Endothelial cell of umbilical vein (primary cell): Measurements from ENCODE around the gene SCRN1. TPM values are rescaled to one million over a fixed set of nuclear protein-coding genes. Genes with fewer than 3 reads are reported as not detected.

Experiments used
- BruUV-seq: library from RNA; stranded (reverse); fragments of 400-500 nt; replicated peaks from 2 replicates; lab custom pipeline; 2021; lab: Mats Ljungman, UMichigan
- CTCF ChIA-PET: fragments of 300-600, 350-600 bp; sonication (Branson Sonifier 250); formaldehyde crosslinking; loops from one replicate; lab custom pipeline; 2021; ENCODE audit warnings: antibody characterized with exemption, inconsistent platforms; lab: Charles Lee
- POLR2A ChIA-PET: fragments of 300-600, 350-600 bp; sonication (Branson Sonifier 250); formaldehyde crosslinking; loops from one replicate; lab custom pipeline; 2021; ENCODE audit warnings: antibody characterized with exemption, inconsistent platforms; lab: Charles Lee
- DNase-seq: peaks from one replicate; pipeline ENCODE4 v3.0.0-alpha.2; 2011; ENCODE audit warnings: low read depth, low spot score
- FAIRE-seq: peaks from 2 replicates; lab custom pipeline; 2011; peaks lifted over from hg19 to GRCh38; lab: Jason Lieb, UNC
- H2AFZ ChIP-seq: 2 replicates; pipeline ENCODE4 v1.6.0; 2012; ENCODE audit warnings: low read depth, low read length, control low read depth, inconsistent platforms
- H3K27ac ChIP-seq: 2 replicates; pipeline ENCODE4 v1.5.1; 2011; ENCODE audit warnings: low read depth, mild to moderate bottlenecking, control low read depth, low read length, moderate library complexity; ENCODE audit not compliant: insufficient read depth
- H3K27me3 ChIP-seq, 2 experiments: 2 replicates each; pipeline versions ENCODE4 v1.6.0 to v1.6.1; 2011; ENCODE audit warnings: low read length in 2 of 2, mixed read lengths in 1 of 2; ENCODE audit not compliant: control insufficient read depth in 2 of 2, insufficient read depth in 2 of 2
- H3K36me3 ChIP-seq, 2 experiments: 2 replicates in 1 of 2; 3 replicates in 1 of 2; pipeline ENCODE4 v1.5.1; 2011; ENCODE audit warnings: low read length in 2 of 2, mild to moderate bottlenecking in 1 of 2, moderate library complexity in 1 of 2; ENCODE audit not compliant: control insufficient read depth in 2 of 2, insufficient read depth in 2 of 2; ENCODE audit errors: extremely low read depth in 1 of 2
- H3K4me1 ChIP-seq: 3 replicates; pipeline ENCODE4 v1.5.1; 2011; ENCODE audit warnings: mild to moderate bottlenecking, low read length; ENCODE audit not compliant: control insufficient read depth, insufficient read depth; ENCODE audit errors: extremely low read depth
- H3K4me2 ChIP-seq: 2 replicates; pipeline ENCODE4 v1.6.1; 2011; ENCODE audit warnings: low read length, control low read depth, mixed read lengths; ENCODE audit not compliant: insufficient read depth
- H3K4me3 ChIP-seq, 3 experiments: fragments of 200-600 bp in 1 of 3; sonication (generic), shearing (Covaris generic) in 1 of 3; replicated peaks in 1 of 3; 2 replicates each; pipeline ENCODE4 v1.5.1; 2011 to 2016; ENCODE audit warnings: control low read depth in 3 of 3, low read length in 3 of 3, mild to moderate bottlenecking in 2 of 3, inconsistent platforms in 1 of 3, low read depth in 1 of 3, moderate library complexity in 1 of 3; ENCODE audit not compliant: insufficient read depth in 1 of 3
- H3K79me2 ChIP-seq: 2 replicates; pipeline ENCODE4 v1.6.0; 2012; ENCODE audit warnings: low read length, inconsistent platforms; ENCODE audit not compliant: control insufficient read depth, insufficient read depth
- H3K9ac ChIP-seq: replicated peaks from 2 replicates; pipeline ENCODE3; 2011; ENCODE audit warnings: low read length, control low read depth; ENCODE audit not compliant: insufficient read depth; ENCODE audit errors: extremely low read depth
- H3K9me1 ChIP-seq: replicated peaks from 3 replicates; pipeline ENCODE4 v1.6.0; 2011; ENCODE audit warnings: mild to moderate bottlenecking, low read length; ENCODE audit not compliant: control insufficient read depth, insufficient read depth; ENCODE audit errors: extremely low read depth
- H3K9me3 ChIP-seq: replicated peaks from 2 replicates; pipeline ENCODE4 v1.5.1; 2012; ENCODE audit warnings: low read length, inconsistent platforms; ENCODE audit not compliant: control insufficient read depth, insufficient read depth
- H4K20me1 ChIP-seq: replicated peaks from 2 replicates; pipeline ENCODE3; 2011; ENCODE audit warnings: mild to moderate bottlenecking, low read length; ENCODE audit not compliant: control insufficient read depth, insufficient read depth; ENCODE audit errors: extremely low read depth
- CTCF ChIP-seq, 2 donors: IDR thresholded peaks; 1 replicate in 1 of 2; 2 replicates in 1 of 2; pipeline ENCODE4 v1.5.1; 2011; ENCODE audit warnings: low read length in 2 of 2, mild to moderate bottlenecking in 2 of 2, moderate library complexity in 2 of 2, control low read depth in 1 of 2, inconsistent platforms in 1 of 2, low read depth in 1 of 2; ENCODE audit not compliant: insufficient read depth in 1 of 2; ENCODE audit errors: extremely low read depth in 1 of 2
- EZH2 ChIP-seq: IDR thresholded peaks from 2 replicates; pipeline ENCODE4 v1.6.1; 2012; ENCODE audit warnings: borderline replicate concordance, low read depth, mild to moderate bottlenecking, moderate library complexity, low read length, inconsistent platforms; ENCODE audit not compliant: severe bottlenecking
- FOS ChIP-seq: IDR thresholded peaks from 2 replicates; pipeline ENCODE4 v1.6.1; 2011; ENCODE audit warnings: mild to moderate bottlenecking, low read length, moderate library complexity, borderline replicate concordance; ENCODE audit not compliant: insufficient read depth
- GATA2 ChIP-seq: IDR thresholded peaks from 2 replicates; pipeline ENCODE4 v1.7.0; 2011; ENCODE audit warnings: low read depth, mild to moderate bottlenecking, moderate library complexity, mixed read lengths, low read length; ENCODE audit not compliant: insufficient read length, insufficient read depth
- JUN ChIP-seq: IDR thresholded peaks from 2 replicates; pipeline ENCODE4 v1.6.1; 2011; ENCODE audit warnings: borderline replicate concordance, low read depth; ENCODE audit not compliant: insufficient read length, insufficient read depth
- MAX ChIP-seq: IDR thresholded peaks from 2 replicates; pipeline ENCODE4 v1.6.1; 2011; ENCODE audit not compliant: insufficient read depth, insufficient read length
- MYC ChIP-seq: IDR thresholded peaks from one replicate; pipeline ENCODE4 v1.6.1; 2011; ENCODE audit warnings: mild to moderate bottlenecking, low read depth, low read length
- POLR2A ChIP-seq: IDR thresholded peaks from 2 replicates; pipeline ENCODE4 v1.6.1; 2012; ENCODE audit warnings: low read depth, mild to moderate bottlenecking, control low read depth, low read length
- POLR2AphosphoS5 ChIP-seq: IDR thresholded peaks from 2 replicates; pipeline ENCODE4 v1.6.1; 2012; ENCODE audit warnings: low read depth, mild to moderate bottlenecking, control low read depth, low read length, moderate library complexity; ENCODE audit not compliant: insufficient read depth
- dilution Hi-C: fragments of 300-500 bp; cut with MboI; formaldehyde crosslinking; loops from one replicate; pipeline ENCODE4 v1.15.0; 2019; ENCODE audit warnings: low sequenced_read_pairs; ENCODE audit not compliant: extremely low pct_ligation_motif_present
- intact Hi-C: fragments of 100-400 bp; cut with micrococcal nuclease; formaldehyde crosslinking; loops from one replicate; pipeline ENCODE4 v1.10.0; 2022
- polyA plus RNA-seq, 4 experiments: library from polyadenylated mRNA; depleted of rRNA in 3 of 4; stranded (reverse) in 3 of 4; unstranded in 1 of 4; fragments of >200 nt; gene quantifications; 2 replicates each; pipeline versions ENCODE4 v1.2.1 to v1.2.3, GENCODE V29; 2011 to 2012; ENCODE audit warnings: missing spikeins in 1 of 4
- total RNA-seq: library from RNA; stranded (reverse); gene quantifications from 2 replicates; pipeline ENCODE4 v1.2.3, GENCODE V29; 2021

The SCRN1 gene
- total and polyA plus RNA-seq, 2 donors (not counting 3 experiments of a cell fraction or from before 2014, with no cell fraction given): 57.0 to 127 TPM

GRCh38 chr7:30001998-30002397 is 12.4 kb upstream of the SCRN1 start:
- FAIRE-seq: no peak
- Histone ChIP-seq H2AFZ (no peak overlapping the region), H3K4me2 (no peak overlapping the region), H3K27ac (no peak overlapping the region), H3K9ac (no peak overlapping the region), H4K20me1 (no peaks in the 10 kb centered on the region), H3K79me2 (no peaks in the 10 kb centered on the region), H3K36me3 (no peaks in the 10 kb centered on the region), H3K4me1 (no peaks in the 10 kb centered on the region), H3K9me3 (no peaks in the 10 kb centered on the region), H3K9me1 (no peaks in the 10 kb centered on the region), H3K27me3 (no peaks in the 10 kb centered on the region), H3K4me3 (no peak overlapping the region)
- intact Hi-C loops (no loop called here), dilution Hi-C loops (no loop called here)
- no peak for DNase-seq
- BruUV-seq: no TSS peak
- no peak for TF ChIP-seq MYC
- no peak for TF ChIP-seq POLR2AphosphoS5
- TF ChIP-seq GATA2: no peak
- no peak for TF ChIP-seq JUN
- TF ChIP-seq EZH2: no peak
- TF ChIP-seq CTCF (IDR thresholded peaks at IDR 0.05; ENCODE audit: extremely low read depth in 1 of 2, insufficient read depth in 1 of 2, low read depth in 1 of 2, low read length in 2 of 2): no peak
- no peak for TF ChIP-seq FOS
- no peak for TF ChIP-seq POLR2A
- no peak for TF ChIP-seq MAX
- ChIA-PET CTCF (interaction anchor here (0.8 kb wide), 1 partner anchor 13 kb away, joined by 4 read pairs; no protein-coding TSS in a partner anchor), POLR2A (no interaction called here)
